Psoas muscle (tissue), 8 donors: ENCODE results near the gene SERPINE1. TPM values are rescaled to one million over a fixed set of nuclear protein-coding genes. Genes with fewer than 3 reads are reported as not detected.

Experiments used
- ATAC-seq, 4 donors: fragments of 200-7000 bp; cut with Tn5 transposase; one replicate each; pipeline ENCODE4 v1.9.1; 2020; ENCODE audit warnings: moderate library complexity in 3 of 4, mild to moderate bottlenecking in 2 of 4
- DNase-seq, 2 donors: peaks; one replicate each; pipeline ENCODE4 v3.0.0-alpha.2; 2020
- H3K27ac ChIP-seq: fragments of 200-600 bp; one replicate; pipeline ENCODE4 v1.8.0; 2022
- H3K27me3 ChIP-seq, 3 donors: fragments of 200-600 bp in 1 of 3; one replicate each; pipeline versions ENCODE4 v1.6.1 to v1.8.0; 2013 to 2022; ENCODE audit warnings: low read length in 2 of 3, mild to moderate bottlenecking in 2 of 3, moderate library complexity in 1 of 3; ENCODE audit not compliant: insufficient read depth in 3 of 3
- H3K36me3 ChIP-seq, 2 donors: fragments of 200-600 bp in 1 of 2; one replicate each; pipeline versions ENCODE4 v1.6.1 to v1.8.0; 2013 to 2022; ENCODE audit warnings: low read depth in 1 of 2, mild to moderate bottlenecking in 1 of 2, moderate library complexity in 1 of 2; ENCODE audit not compliant: insufficient read depth in 1 of 2
- H3K4me1 ChIP-seq: fragments of 200-600 bp; one replicate; pipeline ENCODE4 v1.8.0; 2022
- H3K4me3 ChIP-seq: fragments of 200-600 bp; one replicate; pipeline ENCODE4 v1.8.0; 2022; ENCODE audit warnings: mild to moderate bottlenecking
- H3K9me3 ChIP-seq: fragments of 200-600 bp; one replicate; pipeline ENCODE4 v1.8.0; 2022
- CTCF ChIP-seq: fragments of 200-600 bp; IDR thresholded peaks from one replicate; pipeline ENCODE4 v1.8.0; 2022; ENCODE audit warnings: antibody characterized with exemption
- WGBS, 3 donors: extraction: QIAGEN DNeasy Blood & Tissue Kit; methylation state at CpG; one replicate each; pipeline versions ENCODE4 v1.1.6 to v1.1.7; 2013; 5-methylcytosine and 5-hydroxymethylcytosine counted together
- intact Hi-C, 2 donors: fragments of 100-400 bp; cut with DNase I; formaldehyde crosslinking; loops; one replicate each; pipeline versions ENCODE4 v1.11.0 to v1.14.2; 2022
- polyA plus RNA-seq, 3 donors: library from polyadenylated mRNA; stranded (reverse); fragments of 200-250 nt; gene quantifications; one replicate each; pipeline ENCODE4 v1.2.3, GENCODE V29; 2013
- total RNA-seq, 4 donors: library from RNA; stranded (reverse); fragmentation: NEBNext Ultra II Directional in 2 of 4; extraction: Animal tissue kit (Norgen Biotek cat#: 25700) in 2 of 4; gene quantifications; one replicate each; pipeline versions ENCODE4 v1.2.1 to v1.2.4, GENCODE V29; 2021 to 2023
- donor health status: healthy with polysubstance abuse.
- donor health status: DM: no; HTN: no; CAD: no; lungs with moderate emphysema.
- donor health status: Bipolar disorder and iron deficiency.
- donor health status: healthy.
- donor health status: DM: yes; HTN: yes; CAD: no.
- donor health status: DM: no; HTN: no; CAD: no.
- donor health status: DM: no; HTN: no; CAD: no.
- donor health status: DM: yes; HTN: yes; CAD: no.

SERPINE1 gene
- total and polyA plus RNA-seq, 7 donors = 4.3 to 269 (median 7.2) TPM

GRCh38 chr7:101172005-101172853, 45.3 kb downstream of the SERPINE1 start:
- H3K4me3 ChIP-seq = peak overlapping the region; percentile 15
- ATAC-seq (no peak), DNase-seq (no peak)
- intact Hi-C loops = no loop called here
- no peaks in the 10 kb centered on the region for H3K36me3 ChIP-seq
- H3K27me3 ChIP-seq = peaks cover 0 to 99% (median 58%) of the 10 kb centered on the region in 3 donors
- no peak overlapping the region for H3K27ac ChIP-seq
- H3K4me1 ChIP-seq = peaks cover 17% of the 10 kb centered on the region
- TF ChIP-seq CTCF = no peak
- no peaks in the 10 kb centered on the region for H3K9me3 ChIP-seq
- 1 to 2% (median 1%) methylated on average over 67 to 79 of the region's 79 CpGs for WGBS, 3 donors

DNA sequence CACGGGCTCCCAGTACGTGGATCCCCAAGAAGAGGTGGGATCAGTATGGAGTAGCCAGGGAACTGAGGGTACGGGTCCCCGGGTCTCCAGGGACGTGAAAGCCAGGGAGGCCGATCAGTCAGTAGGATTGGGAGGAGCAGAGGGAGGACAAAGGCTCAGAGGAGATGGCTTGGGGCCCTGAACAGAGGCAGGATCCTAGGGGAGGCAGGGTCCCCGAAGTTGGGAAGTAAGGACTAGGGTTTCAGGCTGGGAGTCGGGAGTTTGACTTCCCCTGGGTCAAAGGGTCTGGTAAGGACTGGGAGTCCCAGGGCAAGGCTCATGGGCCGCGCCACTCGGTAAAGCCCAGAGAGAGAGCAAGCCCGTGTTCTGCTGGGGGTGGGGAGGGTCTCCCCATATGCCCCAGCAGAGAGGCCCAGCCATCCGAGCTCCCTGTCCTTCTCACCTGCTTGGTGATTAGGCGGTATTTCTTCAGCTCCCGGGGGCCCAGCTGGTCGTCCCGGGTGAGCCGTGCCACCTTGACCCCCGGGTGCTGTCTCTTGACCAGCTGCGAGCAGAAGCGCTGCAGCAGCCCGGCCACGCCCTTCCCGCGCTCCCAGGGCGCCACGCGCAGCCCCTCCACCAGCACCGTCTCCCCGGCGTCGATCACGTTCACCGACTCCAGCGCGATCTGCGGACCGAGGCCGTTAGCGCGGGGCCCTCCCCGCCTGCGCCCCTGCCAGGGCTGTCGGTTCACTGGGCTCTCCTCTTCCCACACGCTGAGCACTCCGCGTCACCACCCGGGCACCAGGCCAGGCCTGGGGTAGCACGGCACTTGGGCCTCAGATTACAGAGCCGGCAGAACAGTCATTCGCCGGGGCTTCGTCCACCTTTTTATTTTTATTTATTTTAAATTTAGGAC, 46.2 kb downstream of the SERPINE1 start:
- Histone ChIP-seq H3K4me3 (peak overlapping the region; percentile 39), H3K27ac (no peak overlapping the region), H3K27me3 (peaks cover 0 to 99% (median 52%) of the 10 kb centered on the region in 3 donors), H3K9me3 (no peaks in the 10 kb centered on the region), H3K36me3 (no peaks in the 10 kb centered on the region), H3K4me1 (peaks cover 17% of the 10 kb centered on the region)
- ATAC-seq = peak; percentile 51 to 92 (median 90)
- intact Hi-C loops = no loop called here
- WGBS, 3 donors = 1 to 2% (median 1%) methylated on average over 51 to 53 of the region's 53 CpGs
- TF ChIP-seq CTCF = no peak
- DNase-seq = peak; percentile 70 to 86

DNA sequence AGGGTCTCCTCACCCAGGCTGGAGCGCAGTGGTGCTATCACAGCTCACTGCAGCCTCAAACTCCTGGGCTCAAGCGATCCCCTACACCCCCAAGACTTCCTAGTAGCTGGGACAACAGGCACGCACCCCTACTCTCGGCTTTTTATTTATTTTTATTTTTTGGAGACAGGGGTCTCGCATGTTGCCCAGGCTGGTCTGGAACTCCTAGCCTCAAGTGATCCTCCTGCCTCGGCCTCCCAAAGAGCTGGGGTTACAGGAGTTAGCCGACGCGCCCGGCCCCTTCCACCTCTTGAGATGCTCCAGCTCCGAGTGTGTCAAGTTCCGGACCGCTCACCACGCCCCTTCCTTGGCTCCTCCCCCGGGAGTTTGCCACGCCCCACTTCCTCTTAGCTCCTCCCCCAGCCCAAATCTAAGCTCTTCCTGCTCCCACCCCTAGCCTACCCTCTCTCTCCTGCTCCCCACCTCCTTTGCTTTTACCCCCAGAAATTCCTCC, 46.9 kb downstream of the SERPINE1 start:
- Histone ChIP-seq H3K9me3 (no peaks in the 10 kb centered on the region), H3K27ac (no peak overlapping the region), H3K36me3 (no peaks in the 10 kb centered on the region), H3K27me3 (peaks cover 0 to 99% (median 52%) of the 10 kb centered on the region in 3 donors), H3K4me3 (peak overlapping the region; percentile 39), H3K4me1 (peaks cover 17% of the 10 kb centered on the region)
- ATAC-seq (peak in 3 of 4 donors; percentile 53 to 68 (median 60)), DNase-seq (no peak)
- 3 to 5% (median 4%) methylated on average over 16 of the region's 16 CpGs for WGBS, 3 donors
- TF ChIP-seq CTCF = no peak
- intact Hi-C loops = no loop called here

DNA sequence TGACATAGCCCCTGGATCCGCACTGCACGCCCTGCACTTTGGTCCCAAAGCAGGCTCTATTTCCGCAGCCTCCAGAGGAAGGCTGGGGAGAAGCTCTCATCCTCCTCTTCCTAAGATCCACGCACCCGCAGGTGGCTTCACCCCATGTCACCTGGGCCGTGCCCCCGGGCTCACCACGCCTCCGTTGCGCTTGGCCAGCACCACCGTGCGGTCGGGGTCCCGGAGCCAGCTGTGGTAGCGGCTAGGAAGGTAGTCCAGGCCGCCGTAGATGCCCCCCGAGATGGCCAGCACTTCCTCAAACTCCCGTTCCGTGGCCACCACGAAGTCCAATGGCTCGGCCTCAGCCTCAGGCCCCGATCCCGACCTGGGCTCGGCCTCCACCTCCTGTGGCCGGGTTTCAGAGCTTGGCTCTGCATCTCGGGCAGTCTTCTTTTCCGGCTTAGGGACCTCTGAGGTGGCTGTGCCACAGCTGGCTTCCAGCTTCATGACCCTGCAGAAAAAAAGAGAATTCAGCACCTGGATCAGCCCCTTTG, 47.5 kb downstream of the SERPINE1 start:
- DNase-seq (no peak), ATAC-seq (no peak)
- H3K27ac ChIP-seq = no peak overlapping the region
- peaks cover 17% of the 10 kb centered on the region for H3K4me1 ChIP-seq
- no peak overlapping the region for H3K4me3 ChIP-seq
- 4 to 5% (median 5%) methylated on average over 26 to 28 of the region's 28 CpGs for WGBS, 3 donors
- intact Hi-C loops = no loop called here
- no peak for TF ChIP-seq CTCF
- no peaks in the 10 kb centered on the region for H3K36me3 ChIP-seq
- no peaks in the 10 kb centered on the region for H3K9me3 ChIP-seq
- peaks cover 0 to 99% (median 50%) of the 10 kb centered on the region in 3 donors for H3K27me3 ChIP-seq
